Stomach smooth muscle (tissue), 2 donors: ENCODE measurements around the gene PERM1.
"Not testable (repeated sequence)": the region's sequence is repeated elsewhere in the genome, so short reads cannot be mapped to it uniquely, and the experiment has no call there.

Experiments used
- H3K27ac ChIP-seq: one replicate; pipeline ENCODE4 v1.7.0; 2013; ENCODE audit warnings: mild to moderate bottlenecking, low read length, inconsistent platforms
- H3K27me3 ChIP-seq, 2 donors: one replicate each; pipeline ENCODE4 v1.7.0; 2013; ENCODE audit warnings: low read length in 2 of 2; ENCODE audit not compliant: insufficient read depth in 2 of 2, control insufficient read depth in 1 of 2
- H3K36me3 ChIP-seq, 2 donors: one replicate each; pipeline ENCODE4 v1.7.0; 2013; ENCODE audit warnings: low read length in 2 of 2; ENCODE audit not compliant: control insufficient read depth in 2 of 2, insufficient read depth in 2 of 2
- H3K4me1 ChIP-seq: one replicate; pipeline ENCODE4 v1.7.0; 2013; ENCODE audit warnings: low read length; ENCODE audit not compliant: control insufficient read depth, insufficient read depth
- H3K4me3 ChIP-seq, 2 donors: one replicate each; pipeline ENCODE4 v1.7.0; 2013; ENCODE audit warnings: low read length in 2 of 2
- H3K9ac ChIP-seq, 2 donors: one replicate each; pipeline ENCODE4 v1.7.0; 2013; ENCODE audit warnings: low read length in 2 of 2, mild to moderate bottlenecking in 1 of 2
- H3K9me3 ChIP-seq, 2 donors: one replicate each; pipeline ENCODE4 v1.7.0; 2013; ENCODE audit warnings: low read length in 2 of 2; ENCODE audit not compliant: control insufficient read depth in 2 of 2
- donor health status: healthy.
- donor health status: Pancreatic carcinoma.

PERM1 gene

GRCh38 chr1:981955-982558, at the start of gene PERM1:
Gene PERM1, minus strand, starts transcription at chr1:982093. Its CDS starts 1,064 bp downstream, at chr1:981029.
- no peak within 1 kb of the TSS for H3K27ac ChIP-seq
- H3K27me3 ChIP-seq, result peaks cover 2 to 11% of the 10 kb centered on the region in 2 donors
- no peak within 1 kb of the TSS for H3K9ac ChIP-seq
- no peaks in the 10 kb centered on the region for H3K4me1 ChIP-seq
- H3K4me3 ChIP-seq, result no peak within 1 kb of the TSS
- H3K36me3 ChIP-seq, result no peaks in the 10 kb centered on the region
- no peaks in the 10 kb centered on the region for H3K9me3 ChIP-seq

GRCh38 chr1:1030867-1031658, 49.2 kb upstream of the PERM1 start:
- peaks cover 6 to 22% of the 10 kb centered on the region in 2 donors for H3K27me3 ChIP-seq
- not testable (repeated sequence) for H3K9ac ChIP-seq

GRCh38 chr1:1027791-1028190, 45.9 kb upstream of the PERM1 start:
- Histone ChIP-seq H3K9me3 (no peaks in the 10 kb centered on the region), H3K27ac (no peak overlapping the region), H3K36me3 (no peaks in the 10 kb centered on the region), H3K27me3 (peaks cover 6% of the 10 kb centered on the region in 2 donors), H3K4me3 (no peak overlapping the region), H3K9ac (no peak overlapping the region), H3K4me1 (peaks cover 4% of the 10 kb centered on the region)

More at GRCh38 chr1:1030867-1031658, 49.2 kb upstream of the PERM1 start:
- not testable (repeated sequence) for H3K27ac ChIP-seq, H3K9me3 ChIP-seq, H3K36me3 ChIP-seq, H3K4me3 ChIP-seq
- peaks cover 16% of the 10 kb centered on the region for H3K4me1 ChIP-seq

GRCh38 chr1:1026599-1027413, 44.9 kb upstream of the PERM1 start:
- Histone ChIP-seq H3K4me1 (no peaks in the 10 kb centered on the region), H3K36me3 (no peaks in the 10 kb centered on the region), H3K4me3 (no peak overlapping the region), H3K27ac (no peak overlapping the region), H3K27me3 (peaks cover 0 to 2% of the 10 kb centered on the region in 2 donors), H3K9me3 (no peaks in the 10 kb centered on the region), H3K9ac (no peak overlapping the region)

GRCh38 chr1:1025730-1026129, 43.8 kb upstream of the PERM1 start:
- no peak overlapping the region for H3K9ac ChIP-seq

DNA sequence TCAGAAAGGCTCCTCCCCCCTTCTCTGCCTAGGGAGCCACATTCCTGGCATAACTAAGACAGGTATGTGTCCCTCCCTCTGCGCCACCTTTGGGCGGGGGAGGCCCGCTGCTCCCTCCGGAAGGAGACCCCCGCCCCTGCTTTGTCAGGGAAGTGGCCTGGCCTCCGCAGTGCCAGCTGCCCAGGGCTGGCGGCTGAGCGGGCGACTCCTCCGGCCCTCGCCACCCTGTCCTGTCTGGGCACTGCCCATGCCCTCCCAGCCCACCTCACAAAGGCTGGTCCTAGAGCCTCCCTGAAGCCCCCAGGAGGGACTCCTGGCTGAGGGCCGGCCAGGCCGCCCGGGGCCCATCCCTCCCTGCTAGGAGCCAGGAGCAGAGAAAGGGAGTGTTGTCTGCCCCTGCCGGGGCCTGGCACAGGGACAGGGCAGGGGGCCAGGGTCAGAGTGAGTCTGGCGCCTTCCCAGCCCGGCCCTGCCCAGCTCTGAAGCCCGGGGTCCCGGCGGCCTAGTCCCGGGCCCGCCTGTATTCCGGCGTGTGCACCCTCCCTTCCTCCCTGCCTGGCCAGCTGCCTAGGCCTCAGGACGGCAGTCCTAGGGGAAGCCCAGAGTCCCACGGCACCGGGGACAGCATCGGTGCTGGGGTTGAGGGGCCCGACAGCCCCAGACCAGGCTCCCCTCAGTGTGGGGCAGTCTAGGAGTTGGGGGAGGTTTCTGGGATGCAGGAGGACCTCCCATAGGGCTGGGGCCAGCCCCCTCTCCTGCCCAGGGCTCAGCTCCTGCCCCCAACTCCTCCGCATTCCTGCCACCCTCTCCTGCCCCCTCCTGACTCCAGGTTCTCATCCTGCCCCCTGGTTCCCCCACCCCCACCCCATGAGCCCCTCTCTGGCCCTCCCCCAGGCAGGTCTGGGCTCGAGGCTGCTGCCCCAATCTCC, 43.1 kb upstream of the PERM1 start:
- Histone ChIP-seq H3K27ac (no peak overlapping the region), H3K4me1 (peaks cover 8% of the 10 kb centered on the region)

More at GRCh38 chr1:1025730-1026129, 43.8 kb upstream of the PERM1 start:
- peaks cover 8% of the 10 kb centered on the region for H3K4me1 ChIP-seq
- H3K27me3 ChIP-seq, result no peaks in the 10 kb centered on the region
- no peaks in the 10 kb centered on the region for H3K36me3 ChIP-seq
- H3K27ac ChIP-seq, result no peak overlapping the region
- no peak overlapping the region for H3K4me3 ChIP-seq
- H3K9me3 ChIP-seq, result no peaks in the 10 kb centered on the region

GRCh38 chr1:1024149-1024770, 42.4 kb upstream of the PERM1 start:
- Histone ChIP-seq H3K27me3 (no peaks in the 10 kb centered on the region), H3K27ac (no peak overlapping the region), H3K36me3 (no peaks in the 10 kb centered on the region), H3K4me3 (no peak overlapping the region), H3K4me1 (peaks cover 8% of the 10 kb centered on the region), H3K9me3 (no peaks in the 10 kb centered on the region), H3K9ac (no peak overlapping the region)

More for the DNA sequence above, 43.1 kb upstream of the PERM1 start:
- H3K36me3 ChIP-seq, result no peaks in the 10 kb centered on the region
- H3K27me3 ChIP-seq, result no peaks in the 10 kb centered on the region
- no peak overlapping the region for H3K9ac ChIP-seq
- H3K4me3 ChIP-seq, result no peak overlapping the region
- no peaks in the 10 kb centered on the region for H3K9me3 ChIP-seq

- Histone ChIP-seq H3K9me3 (no peaks in the 10 kb centered on the region), H3K9ac (no peak overlapping the region), H3K4me1 (peaks cover 8% of the 10 kb centered on the region), H3K27ac (no peak overlapping the region), H3K4me3 (no peak overlapping the region), H3K27me3 (no peaks in the 10 kb centered on the region), H3K36me3 (no peaks in the 10 kb centered on the region)
These were observed 41.8 kb upstream of the PERM1 start for GRCh38 chr1:1023700-1024099.

DNA sequence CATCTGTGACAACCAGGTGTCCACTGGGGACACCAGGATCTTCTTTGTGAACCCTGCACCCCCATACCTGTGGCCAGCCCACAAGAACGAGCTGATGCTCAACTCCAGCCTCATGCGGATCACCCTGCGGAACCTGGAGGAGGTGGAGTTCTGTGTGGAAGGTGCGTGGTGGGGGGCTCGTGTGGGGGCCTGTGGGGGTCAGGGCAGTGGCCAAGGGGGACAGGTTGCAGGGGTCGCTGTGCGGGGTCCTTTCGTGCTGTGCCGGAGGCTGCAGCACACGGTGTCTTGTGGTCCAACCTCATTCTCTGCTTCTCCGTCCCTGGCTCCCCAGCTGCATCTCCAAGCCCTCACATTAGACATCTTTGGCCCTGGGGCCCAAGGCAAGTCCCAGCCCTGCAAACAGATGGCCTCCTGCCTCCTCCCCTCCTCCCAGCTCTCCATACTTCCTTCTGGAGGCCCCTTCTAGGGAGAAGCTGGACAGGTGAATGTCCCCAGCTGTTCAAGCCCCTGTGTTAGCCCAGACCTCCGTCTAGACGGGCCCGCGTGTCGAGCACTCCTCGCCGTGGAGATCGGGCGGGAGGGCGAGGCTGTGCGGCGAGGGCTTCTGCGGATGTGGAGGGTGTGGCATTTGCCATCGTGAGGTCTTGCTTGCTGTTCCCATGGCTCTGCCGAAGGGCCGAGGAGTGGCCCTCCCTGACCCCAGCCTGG, 40.6 kb upstream of the PERM1 start:
- Histone ChIP-seq H3K4me3 (no peak overlapping the region), H3K4me1 (peaks cover 8% of the 10 kb centered on the region), H3K9ac (no peak overlapping the region), H3K27ac (no peak overlapping the region), H3K27me3 (no peaks in the 10 kb centered on the region), H3K36me3 (no peaks in the 10 kb centered on the region), H3K9me3 (no peaks in the 10 kb centered on the region)
